Peyer's patch (tissue), 4 donors: ENCODE results near the gene JPT2. TPM values are rescaled to one million over a fixed set of nuclear protein-coding genes. Genes with fewer than 3 reads are reported as not detected.

Experiments used
- DNase-seq, 3 donors: peaks; one replicate each; pipeline ENCODE4 v3.0.0-alpha.2; 2017 to 2019
- H3K27ac ChIP-seq, 4 donors: fragments of 200-600 bp; sonication (generic); one replicate each; pipeline ENCODE4 v1.5.1; 2016 to 2019
- H3K27me3 ChIP-seq, 2 donors: fragments of 200-600 bp; sonication (generic); one replicate each; pipeline ENCODE4 v1.5.1; 2019
- H3K36me3 ChIP-seq, 3 donors: fragments of 200-600 bp; sonication (generic); one replicate each; pipeline ENCODE4 v1.5.1; 2016 to 2019
- H3K4me1 ChIP-seq, 4 donors: fragments of 200-600 bp; sonication (generic); one replicate each; pipeline ENCODE4 v1.5.1; 2016 to 2019
- H3K4me3 ChIP-seq, 4 donors: fragments of 200-600 bp; sonication (generic); 1 replicate in 3 of 4; 2 replicates in 1 of 4; pipeline ENCODE4 v1.5.1; 2016 to 2019; ENCODE audit warnings: mild to moderate bottlenecking in 1 of 4
- H3K9me3 ChIP-seq, 4 donors: fragments of 200-600 bp; sonication (generic); one replicate each; pipeline ENCODE4 v1.5.1; 2016 to 2019; ENCODE audit warnings: mild to moderate bottlenecking in 1 of 4
- POLR2A ChIP-seq, 2 donors: fragments of 450-650 bp; IDR thresholded peaks; one replicate each; pipeline ENCODE4 v1.5.1; 2017; ENCODE audit warnings: antibody characterized with exemption in 2 of 2, mild to moderate bottlenecking in 2 of 2, moderate library complexity in 2 of 2
- total RNA-seq, 4 donors: library from RNA; depleted of rRNA; stranded (reverse); fragments of >200 nt; gene quantifications; one replicate each; pipeline ENCODE4 v1.1.0, GENCODE V29; 2016
- TF ChIP-seq, protein P1 (sequence below), 6 experiments: fragments of 450-650 bp in 4 of 6; fragments of 200-600 bp in 2 of 6; sonication (generic) in 1 of 6; IDR thresholded peaks; one replicate each; pipeline ENCODE4 v1.5.1; 2017 to 2019; ENCODE audit warnings: antibody characterized with exemption in 6 of 6, mild to moderate bottlenecking in 3 of 6, moderate library complexity in 1 of 6

The JPT2 gene
- total RNA-seq, 4 donors from 2014 or later = 22.7 to 32.3 (median 25.0) TPM

GRCh38 chr16:1723450-1724147, 45.5 kb downstream of the JPT2 start:
- TF ChIP-seq, protein P1, sequence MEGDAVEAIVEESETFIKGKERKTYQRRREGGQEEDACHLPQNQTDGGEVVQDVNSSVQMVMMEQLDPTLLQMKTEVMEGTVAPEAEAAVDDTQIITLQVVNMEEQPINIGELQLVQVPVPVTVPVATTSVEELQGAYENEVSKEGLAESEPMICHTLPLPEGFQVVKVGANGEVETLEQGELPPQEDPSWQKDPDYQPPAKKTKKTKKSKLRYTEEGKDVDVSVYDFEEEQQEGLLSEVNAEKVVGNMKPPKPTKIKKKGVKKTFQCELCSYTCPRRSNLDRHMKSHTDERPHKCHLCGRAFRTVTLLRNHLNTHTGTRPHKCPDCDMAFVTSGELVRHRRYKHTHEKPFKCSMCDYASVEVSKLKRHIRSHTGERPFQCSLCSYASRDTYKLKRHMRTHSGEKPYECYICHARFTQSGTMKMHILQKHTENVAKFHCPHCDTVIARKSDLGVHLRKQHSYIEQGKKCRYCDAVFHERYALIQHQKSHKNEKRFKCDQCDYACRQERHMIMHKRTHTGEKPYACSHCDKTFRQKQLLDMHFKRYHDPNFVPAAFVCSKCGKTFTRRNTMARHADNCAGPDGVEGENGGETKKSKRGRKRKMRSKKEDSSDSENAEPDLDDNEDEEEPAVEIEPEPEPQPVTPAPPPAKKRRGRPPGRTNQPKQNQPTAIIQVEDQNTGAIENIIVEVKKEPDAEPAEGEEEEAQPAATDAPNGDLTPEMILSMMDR (IDR thresholded peaks at IDR 0.05) = peak; percentile 61 to 82 (median 68)
- TF ChIP-seq POLR2A (IDR thresholded peaks at IDR 0.05) = no peak
- Histone ChIP-seq H3K4me3 (no peak overlapping the region), H3K36me3 (peaks cover 0 to 37% (median 0%) of the 10 kb centered on the region in 3 donors), H3K4me1 (peaks cover 3 to 34% (median 20%) of the 10 kb centered on the region in 4 donors), H3K9me3 (no peaks in the 10 kb centered on the region), H3K27me3 (no peaks in the 10 kb centered on the region), H3K27ac (peak overlapping the region in 2 of 4 donors; percentile 52 to 60)
- DNase-seq = peak in 2 of 3 donors; percentile 58 to 72

- DNase-seq = no peak
- Histone ChIP-seq H3K27me3 (no peaks in the 10 kb centered on the region), H3K4me3 (no peak overlapping the region), H3K4me1 (peaks cover 3 to 34% (median 17%) of the 10 kb centered on the region in 4 donors), H3K9me3 (no peaks in the 10 kb centered on the region), H3K27ac (no peak overlapping the region), H3K36me3 (peaks cover 0 to 46% (median 0%) of the 10 kb centered on the region in 3 donors)
- no peak for TF ChIP-seq POLR2A (IDR thresholded peaks at IDR 0.05)
- TF ChIP-seq, protein P1 (IDR thresholded peaks at IDR 0.05) = no peak
Measured at GRCh38 chr16:1724491-1724890, 46.4 kb downstream of the JPT2 start.

- TF ChIP-seq, protein P1 (IDR thresholded peaks at IDR 0.05) = no peak
- no peak for TF ChIP-seq POLR2A (IDR thresholded peaks at IDR 0.05)
- no peak for DNase-seq
- Histone ChIP-seq H3K4me1 (peaks cover 3 to 24% (median 14%) of the 10 kb centered on the region in 4 donors), H3K9me3 (no peaks in the 10 kb centered on the region), H3K27ac (no peak overlapping the region), H3K27me3 (no peaks in the 10 kb centered on the region), H3K4me3 (no peak overlapping the region), H3K36me3 (peaks cover 0 to 68% (median 0%) of the 10 kb centered on the region in 3 donors)
Measured at GRCh38 chr16:1726661-1727502, 48.8 kb downstream of the JPT2 start.

GRCh38 chr16:1727651-1728624, 49.9 kb downstream of the JPT2 start:
- TF ChIP-seq, protein P1 (IDR thresholded peaks at IDR 0.05) = no peak
- TF ChIP-seq POLR2A (IDR thresholded peaks at IDR 0.05) = no peak

GRCh38 chr16:1729026-1729425, 50.9 kb downstream of the JPT2 start:
- peaks cover 0 to 89% (median 0%) of the 10 kb centered on the region in 3 donors for H3K36me3 ChIP-seq
- no peak for DNase-seq
- no peak overlapping the region for H3K27ac ChIP-seq
- H3K4me1 ChIP-seq = peaks cover 0 to 2% (median 0%) of the 10 kb centered on the region in 4 donors
- H3K4me3 ChIP-seq = no peak overlapping the region
- no peaks in the 10 kb centered on the region for H3K9me3 ChIP-seq
- TF ChIP-seq POLR2A (IDR thresholded peaks at IDR 0.05) = no peak
- TF ChIP-seq, protein P1 (IDR thresholded peaks at IDR 0.05) = no peak
- H3K27me3 ChIP-seq = no peaks in the 10 kb centered on the region

More at GRCh38 chr16:1727651-1728624, 49.9 kb downstream of the JPT2 start:
- no peak overlapping the region for H3K4me3 ChIP-seq
- no peaks in the 10 kb centered on the region for H3K9me3 ChIP-seq
- no peaks in the 10 kb centered on the region for H3K27me3 ChIP-seq
- DNase-seq = no peak
- H3K27ac ChIP-seq = no peak overlapping the region
- peaks cover 0 to 13% (median 5%) of the 10 kb centered on the region in 4 donors for H3K4me1 ChIP-seq
- peaks cover 0 to 78% (median 0%) of the 10 kb centered on the region in 3 donors for H3K36me3 ChIP-seq
